GM18505 (cell line): ENCODE data around the gene PCP2.

Source experiments
- ATAC-seq: cut with Tn5 transposase; IDR thresholded peaks from one replicate; pipeline ENCODE4 v1.9.1; 2021; ENCODE audit not compliant: unreplicated experiment
- POLR2A ChIP-seq: IDR thresholded peaks from 4 replicates; pipeline ENCODE4 v1.6.1; 2011; ENCODE audit warnings: borderline replicate concordance; ENCODE audit not compliant: insufficient read depth, insufficient read length; ENCODE audit errors: extremely low read depth

Gene PCP2

GRCh38 chr19:7638802-7639465 lies 5.4 kb upstream of the PCP2 start:
- ATAC-seq = no peak

GRCh38 chr19:7637374-7638256 lies 4.1 kb upstream of the PCP2 start:
- TF ChIP-seq POLR2A = no peak
- ATAC-seq = peak; percentile 14

More at GRCh38 chr19:7638802-7639465, 5.4 kb upstream of the PCP2 start:
- no peak for TF ChIP-seq POLR2A

- TF ChIP-seq POLR2A = peak; percentile 90
- peak; percentile 61 for ATAC-seq
These were observed 3.3 kb upstream of the PCP2 start, which contains the start of gene STXBP2 for GRCh38 chr19:7636691-7637373. Gene STXBP2, plus strand, starts transcription at chr19:7637110. Its CDS starts 40 bp downstream, at chr19:7637150.

GRCh38 chr19:7636317-7636690 lies 2.8 kb upstream of the PCP2 start:
- TF ChIP-seq POLR2A = no peak
- no peak for ATAC-seq

- TF ChIP-seq POLR2A = no peak
- no peak for ATAC-seq
These were observed 2.2 kb upstream of the PCP2 start for GRCh38 chr19:7635670-7636069.

- ATAC-seq = no peak
- no peak for TF ChIP-seq POLR2A
These were observed 947 bp downstream of the PCP2 start for GRCh38 chr19:7632340-7633203.

GRCh38 chr19:7631577-7631976 lies 1.9 kb downstream of the PCP2 start:
- no peak for ATAC-seq
- TF ChIP-seq POLR2A = no peak

GRCh38 chr19:7629347-7630054 lies 4.0 kb downstream of the PCP2 start, which contains the start of the genes PET100 and XAB2:
Gene PET100, plus strand, starts transcription at chr19:7629793. Its CDS starts 41 bp downstream, at chr19:7629834.
Gene XAB2, minus strand, starts transcription at chr19:7629545. Its CDS starts 18 bp downstream, at chr19:7629527.
- TF ChIP-seq POLR2A = peak; percentile 71
- peak; percentile 72 for ATAC-seq

GRCh38 chr19:7628589-7629311 lies 4.8 kb downstream of the PCP2 start:
- no peak for ATAC-seq
- no peak for TF ChIP-seq POLR2A

- no peak for ATAC-seq
- TF ChIP-seq POLR2A = no peak
These were observed 6.4 kb downstream of the PCP2 start for GRCh38 chr19:7627166-7627565.

GRCh38 chr19:7625763-7626372 lies 7.7 kb downstream of the PCP2 start:
- no peak for ATAC-seq
- no peak for TF ChIP-seq POLR2A

GRCh38 chr19:7624810-7625209 lies 8.7 kb downstream of the PCP2 start:
- no peak for TF ChIP-seq POLR2A
- no peak for ATAC-seq
